PC-3 (cell line): Measurements from ENCODE around the gene KRTAP13-2. TPM values are rescaled to one million over a fixed set of nuclear protein-coding genes. Genes with fewer than 3 reads are reported as not detected.

Source experiments
- ATAC-seq: fragments of 200-7000 bp; cut with Tn5 transposase; 2 replicates; pipeline ENCODE4 v1.9.1; 2020; ENCODE audit warnings: mild to moderate bottlenecking, moderate library complexity
- BruUV-seq: library from RNA; stranded (reverse); fragments of 400-500 nt; replicated peaks from 2 replicates; lab custom pipeline; 2021; lab: Mats Ljungman, UMichigan
- CTCF ChIA-PET: fragments of 300-600 bp; sonication (Branson Sonifier 250); formaldehyde crosslinking; loops from one replicate; lab custom pipeline; 2022; ENCODE audit warnings: antibody characterized with exemption; lab: Charles Lee
- POLR2A ChIA-PET: fragments of 300-600 bp; sonication (Branson Sonifier 250); formaldehyde crosslinking; loops from one replicate; lab custom pipeline; 2022; ENCODE audit warnings: antibody characterized with exemption; ENCODE audit not compliant: unreplicated experiment; lab: Charles Lee
- DNase-seq: peaks from one replicate; pipeline ENCODE4 v3.0.0-alpha.2; 2015
- H2AFZ ChIP-seq: fragments of 300-600 bp; sonication (generic); 2 replicates; pipeline ENCODE4 v1.6.0; 2016; ENCODE audit warnings: antibody characterized with exemption, low read length
- H3F3A ChIP-seq: fragments of 300-600 bp; sonication (generic); one replicate; pipeline ENCODE4 v1.6.0; 2017; ENCODE audit warnings: antibody characterized with exemption, low read length, control low read depth, mild to moderate bottlenecking; ENCODE audit not compliant: unreplicated experiment
- H3K27ac ChIP-seq: fragments of 300-600 bp; sonication (generic); 2 replicates; pipeline ENCODE4 v1.5.1; 2016; ENCODE audit warnings: mild to moderate bottlenecking, low read length
- H3K27me3 ChIP-seq: fragments of 300-600 bp; sonication (generic); 2 replicates; pipeline ENCODE4 v1.6.1; 2016; ENCODE audit warnings: low read length, mixed read lengths
- H3K36me3 ChIP-seq: fragments of 300-600 bp; sonication (generic); 2 replicates; pipeline ENCODE4 v1.6.1; 2016; ENCODE audit warnings: low read depth, mixed run types, low read length, mixed read lengths
- H3K4me1 ChIP-seq: fragments of 300-600 bp; sonication (generic); 2 replicates; pipeline ENCODE4 v1.5.1; 2016; ENCODE audit warnings: low read length; ENCODE audit not compliant: insufficient read depth
- H3K4me2 ChIP-seq: fragments of 300-600 bp; sonication (generic); 2 replicates; pipeline ENCODE4 v1.6.0; 2016; ENCODE audit warnings: low read length
- H3K4me3 ChIP-seq: fragments of 300-600 bp; sonication (generic); 2 replicates; pipeline ENCODE4 v1.5.1; 2016; ENCODE audit warnings: mild to moderate bottlenecking, low read length, mixed read lengths
- H3K79me2 ChIP-seq: fragments of 300-600 bp; sonication (generic); 2 replicates; pipeline ENCODE4 v1.6.1; 2017; ENCODE audit warnings: low read length, mixed read lengths
- H3K9ac ChIP-seq: fragments of 300-600 bp; sonication (generic); 2 replicates; pipeline ENCODE4 v1.6.0; 2016; ENCODE audit warnings: mild to moderate bottlenecking, low read length
- H3K9me2 ChIP-seq: fragments of 300-600 bp; sonication (generic); replicated peaks from 2 replicates; pipeline ENCODE4 v1.6.1; 2016; ENCODE audit warnings: mixed run types, low read length, mixed read lengths
- H3K9me3 ChIP-seq: fragments of 300-600 bp; sonication (generic); 2 replicates; pipeline ENCODE4 v1.6.1; 2016; ENCODE audit warnings: low read length, mixed read lengths
- H4K20me1 ChIP-seq: fragments of 300-600 bp; sonication (generic); 2 replicates; pipeline ENCODE4 v1.6.1; 2016; ENCODE audit warnings: low read length, mixed read lengths
- EZH2 ChIP-seq: fragments of 300-600 bp; sonication (generic); IDR thresholded peaks from one replicate; pipeline ENCODE4 v1.6.1; 2017; ENCODE audit warnings: antibody characterized with exemption, mild to moderate bottlenecking, low read length; ENCODE audit not compliant: unreplicated experiment
- EZH2phosphoT487 ChIP-seq: fragments of 300-600 bp; sonication (generic); IDR thresholded peaks from 2 replicates; pipeline ENCODE4 v1.6.1; 2018; ENCODE audit warnings: mild to moderate bottlenecking, antibody characterized with exemption, low read length, borderline replicate concordance
- intact Hi-C: fragments of 100-400 bp; cut with micrococcal nuclease; formaldehyde crosslinking; loops from 2 replicates; pipeline ENCODE4 v1.9.0; 2023
- total RNA-seq: library from RNA; depleted of rRNA; stranded (reverse); fragments of >200 nt; gene quantifications from 2 replicates; pipeline ENCODE4 v1.2.3, GENCODE V29; 2014
- TF ChIP-seq, protein P1 (sequence below): fragments of 300-600 bp; sonication (generic); conservative IDR thresholded peaks from 2 replicates; pipeline ENCODE4 v1.5.1; 2017; ENCODE audit warnings: antibody characterized with exemption, low read depth, mild to moderate bottlenecking, low read length

Gene KRTAP13-2
- total RNA-seq, 1 experiment from 2014 or later, result not detected

DNA sequence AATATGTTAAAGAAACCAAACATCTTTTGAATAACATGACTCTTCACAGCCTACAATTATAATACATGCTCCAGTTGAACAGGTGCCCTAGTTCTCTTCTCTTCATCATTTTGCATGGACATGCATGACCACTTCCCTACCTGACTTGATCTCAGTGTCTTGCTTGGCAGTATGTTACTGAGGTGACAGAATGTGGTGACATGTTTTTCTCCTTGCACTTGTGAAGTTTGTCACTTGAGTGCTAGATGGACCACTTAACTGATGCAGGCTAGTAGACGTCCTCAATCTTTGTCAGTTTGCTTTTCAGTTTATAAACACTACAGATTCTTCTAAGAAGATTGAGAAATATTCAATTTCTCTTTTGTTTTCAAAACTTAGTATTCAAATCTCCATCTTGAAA, 10.1 kb upstream of the KRTAP13-2 start:
- Histone ChIP-seq H3K4me2 (no peak overlapping the region), H3K9me2 (no peaks in the 10 kb centered on the region), H2AFZ (no peak overlapping the region), H3K4me3 (no peak overlapping the region), H3K9ac (no peak overlapping the region), H4K20me1 (no peaks in the 10 kb centered on the region), H3K9me3 (no peaks in the 10 kb centered on the region), H3K4me1 (no peaks in the 10 kb centered on the region), H3F3A (no peaks in the 10 kb centered on the region), H3K27ac (no peak overlapping the region), H3K79me2 (no peaks in the 10 kb centered on the region), H3K36me3 (no peaks in the 10 kb centered on the region), H3K27me3 (peaks cover 20% of the 10 kb centered on the region; the same call in 1 of the 2 replicates)
- CTCF ChIA-PET, result no interaction called here
- no peak for DNase-seq
- BruUV-seq, result no TSS peak
- ATAC-seq, result no peak
- intact Hi-C loops, result no loop called here
- POLR2A ChIA-PET, result no interaction called here
- TF ChIP-seq EZH2phosphoT487 (no peak), EZH2 (no peak)
- TF ChIP-seq, protein P1, sequence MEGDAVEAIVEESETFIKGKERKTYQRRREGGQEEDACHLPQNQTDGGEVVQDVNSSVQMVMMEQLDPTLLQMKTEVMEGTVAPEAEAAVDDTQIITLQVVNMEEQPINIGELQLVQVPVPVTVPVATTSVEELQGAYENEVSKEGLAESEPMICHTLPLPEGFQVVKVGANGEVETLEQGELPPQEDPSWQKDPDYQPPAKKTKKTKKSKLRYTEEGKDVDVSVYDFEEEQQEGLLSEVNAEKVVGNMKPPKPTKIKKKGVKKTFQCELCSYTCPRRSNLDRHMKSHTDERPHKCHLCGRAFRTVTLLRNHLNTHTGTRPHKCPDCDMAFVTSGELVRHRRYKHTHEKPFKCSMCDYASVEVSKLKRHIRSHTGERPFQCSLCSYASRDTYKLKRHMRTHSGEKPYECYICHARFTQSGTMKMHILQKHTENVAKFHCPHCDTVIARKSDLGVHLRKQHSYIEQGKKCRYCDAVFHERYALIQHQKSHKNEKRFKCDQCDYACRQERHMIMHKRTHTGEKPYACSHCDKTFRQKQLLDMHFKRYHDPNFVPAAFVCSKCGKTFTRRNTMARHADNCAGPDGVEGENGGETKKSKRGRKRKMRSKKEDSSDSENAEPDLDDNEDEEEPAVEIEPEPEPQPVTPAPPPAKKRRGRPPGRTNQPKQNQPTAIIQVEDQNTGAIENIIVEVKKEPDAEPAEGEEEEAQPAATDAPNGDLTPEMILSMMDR, result no peak

DNA sequence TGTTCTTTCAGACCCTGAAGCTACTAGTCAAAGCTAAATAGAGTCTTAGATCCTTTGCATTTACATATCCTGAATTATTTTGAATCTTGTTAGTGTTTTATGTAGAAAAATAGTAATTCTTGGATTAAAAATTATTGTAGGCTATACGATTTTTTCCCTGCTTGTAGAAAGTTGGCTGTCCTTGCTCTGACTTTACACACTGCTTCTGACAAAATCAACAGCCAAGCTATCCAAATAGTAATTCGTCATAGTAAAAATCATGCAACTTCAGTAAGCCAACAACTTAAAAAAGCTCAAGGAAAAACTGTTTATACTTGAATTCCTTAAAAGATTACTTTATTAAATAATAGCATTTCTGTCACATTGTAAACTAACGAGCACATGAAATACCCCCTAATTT, 16.2 kb downstream of the KRTAP13-2 start:
- CTCF ChIA-PET, result no interaction called here
- intact Hi-C loops, result no loop called here

DNA sequence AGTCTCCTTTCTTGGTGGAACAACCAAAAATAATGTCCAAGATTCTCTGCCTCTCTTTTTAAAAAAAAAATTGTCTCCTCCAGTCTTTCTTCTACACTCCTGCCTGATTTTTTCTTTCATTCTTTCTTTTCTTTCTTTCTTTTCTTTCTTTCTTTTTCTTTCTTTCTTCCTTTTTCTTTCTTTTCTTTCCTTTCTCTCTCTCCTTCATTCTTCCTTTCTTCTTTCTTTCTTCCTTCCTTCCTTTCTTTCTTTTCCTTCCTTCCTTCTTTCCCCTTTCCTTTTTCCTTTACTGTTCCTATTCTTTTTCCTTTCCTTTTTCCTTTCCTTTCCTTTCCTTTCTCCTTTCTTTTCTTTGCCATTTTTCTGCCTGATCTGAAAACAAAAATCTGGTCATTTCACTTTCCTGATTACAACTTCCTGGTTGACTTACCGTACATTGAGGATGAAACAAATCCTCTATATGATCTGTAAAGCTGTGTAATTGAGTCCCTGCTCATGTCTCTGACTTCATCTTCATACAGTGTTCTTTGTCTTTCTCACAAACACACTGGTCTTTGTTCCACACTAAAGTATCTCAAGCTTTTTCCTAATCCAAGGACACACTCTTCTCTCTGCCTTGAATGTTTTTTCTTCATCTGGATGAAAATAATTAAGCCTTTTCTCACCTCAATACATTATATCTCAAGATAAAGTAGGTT, 17.6 kb downstream of the KRTAP13-2 start:
- Histone ChIP-seq H4K20me1 (no peaks in the 10 kb centered on the region), H3F3A (no peaks in the 10 kb centered on the region), H3K9ac (no peak overlapping the region), H3K36me3 (no peaks in the 10 kb centered on the region), H3K9me3 (no peaks in the 10 kb centered on the region), H3K79me2 (no peaks in the 10 kb centered on the region), H3K4me1 (peaks cover 1% of the 10 kb centered on the region; the same call in 1 of the 2 replicates), H3K27ac (no peak overlapping the region), H2AFZ (no peak overlapping the region), H3K4me3 (no peak overlapping the region), H3K27me3 (peaks cover 24% of the 10 kb centered on the region), H3K4me2 (no peak overlapping the region), H3K9me2 (no peaks in the 10 kb centered on the region)
- ChIA-PET CTCF (no interaction called here), POLR2A (no interaction called here)
- TF ChIP-seq, protein P1, result no peak
- TF ChIP-seq EZH2, result no peak
- no peak for TF ChIP-seq EZH2phosphoT487
- no peak for DNase-seq
- intact Hi-C loops, result no loop called here
- ATAC-seq, result no peak
- no TSS peak for BruUV-seq

More for the DNA sequence above, 16.2 kb downstream of the KRTAP13-2 start:
- Histone ChIP-seq H3F3A (no peaks in the 10 kb centered on the region), H3K27ac (no peak overlapping the region), H3K4me3 (no peak overlapping the region), H3K4me1 (no peaks in the 10 kb centered on the region), H2AFZ (no peak overlapping the region), H3K4me2 (no peak overlapping the region), H3K79me2 (no peaks in the 10 kb centered on the region), H3K27me3 (peaks cover 24% of the 10 kb centered on the region), H3K36me3 (no peaks in the 10 kb centered on the region), H3K9me2 (no peaks in the 10 kb centered on the region), H3K9me3 (no peaks in the 10 kb centered on the region), H3K9ac (no peak overlapping the region), H4K20me1 (no peaks in the 10 kb centered on the region)
- BruUV-seq, result no TSS peak
- DNase-seq (no peak), ATAC-seq (no peak)
- TF ChIP-seq, protein P1, result no peak
- TF ChIP-seq EZH2phosphoT487, result no peak
- POLR2A ChIA-PET, result no interaction called here
